ENCODE data around the gene PDC. TPM values are rescaled to one million over a fixed set of nuclear protein-coding genes. Genes with fewer than 3 reads are reported as not detected.

The PDC gene
- not detected in 2 replicates for total RNA-seq (2014; rRNA removed; shearing (Covaris generic))

- in situ Hi-C loops (cut with HindIII; ENCODE audit: low sequenced_read_pairs), result no loop called here
- DNase-seq (ENCODE audit: low spot score), result no peak
Measured at GRCh38 chr1:186461014-186461413, at the start of gene PDC. Gene PDC (minus strand): TSS chr1:186461114. CDS start chr1:186449459, 11,655 bp downstream.

GRCh38 chr1:186503190-186503589 is 42.3 kb upstream of the PDC start:
- in situ Hi-C loops (cut with HindIII; ENCODE audit: low sequenced_read_pairs), result no loop called here
- DNase-seq (ENCODE audit: low spot score), result no peak

GRCh38 chr1:186502087-186502486 is 41.2 kb upstream of the PDC start:
- DNase-seq (ENCODE audit: low spot score), result no peak
- in situ Hi-C loops (cut with HindIII; ENCODE audit: low sequenced_read_pairs), result no loop called here

GRCh38 chr1:186500804-186501203 is 39.9 kb upstream of the PDC start:
- DNase-seq (ENCODE audit: low spot score), result no peak
- in situ Hi-C loops (cut with HindIII; ENCODE audit: low sequenced_read_pairs), result no loop called here

- DNase-seq (ENCODE audit: low spot score), result no peak
- in situ Hi-C loops (cut with HindIII; ENCODE audit: low sequenced_read_pairs), result no loop called here
Measured at GRCh38 chr1:186499571-186499970, 38.7 kb upstream of the PDC start.

GRCh38 chr1:186498695-186499389 is 37.9 kb upstream of the PDC start:
- in situ Hi-C loops (cut with HindIII; ENCODE audit: low sequenced_read_pairs), result no loop called here
- no peak for DNase-seq (ENCODE audit: low spot score)

GRCh38 chr1:186498071-186498470 is 37.2 kb upstream of the PDC start:
- no peak for DNase-seq (ENCODE audit: low spot score)
- in situ Hi-C loops (cut with HindIII; ENCODE audit: low sequenced_read_pairs), result no loop called here

- in situ Hi-C loops (cut with HindIII; ENCODE audit: low sequenced_read_pairs), result no loop called here
- DNase-seq (ENCODE audit: low spot score), result no peak
Measured at GRCh38 chr1:186497651-186498050, 36.7 kb upstream of the PDC start.

GRCh38 chr1:186496171-186496851 is 35.4 kb upstream of the PDC start:
- no peak for DNase-seq (ENCODE audit: low spot score)
- in situ Hi-C loops (cut with HindIII; ENCODE audit: low sequenced_read_pairs), result no loop called here

- no peak for DNase-seq (ENCODE audit: low spot score)
- in situ Hi-C loops (cut with HindIII; ENCODE audit: low sequenced_read_pairs), result no loop called here
Measured at GRCh38 chr1:186494832-186495271, 33.9 kb upstream of the PDC start.

- in situ Hi-C loops (cut with HindIII; ENCODE audit: low sequenced_read_pairs), result no loop called here
- DNase-seq (ENCODE audit: low spot score), result no peak
Measured at GRCh38 chr1:186492531-186493291, 31.8 kb upstream of the PDC start.

- in situ Hi-C loops (cut with HindIII; ENCODE audit: low sequenced_read_pairs), result no loop called here
- no peak for DNase-seq (ENCODE audit: low spot score)
Measured at GRCh38 chr1:186491336-186491735, 30.4 kb upstream of the PDC start.

- no peak for DNase-seq (ENCODE audit: low spot score)
- in situ Hi-C loops (cut with HindIII; ENCODE audit: low sequenced_read_pairs), result no loop called here
Measured at GRCh38 chr1:186487163-186487562, 26.2 kb upstream of the PDC start.

GRCh38 chr1:186486061-186486460 is 25.1 kb upstream of the PDC start:
- in situ Hi-C loops (cut with HindIII; ENCODE audit: low sequenced_read_pairs), result no loop called here
- DNase-seq (ENCODE audit: low spot score), result no peak

- in situ Hi-C loops (cut with HindIII; ENCODE audit: low sequenced_read_pairs), result no loop called here
- DNase-seq (ENCODE audit: low spot score), result no peak
Measured at GRCh38 chr1:186483561-186483960, 22.6 kb upstream of the PDC start.

GRCh38 chr1:186482661-186483255 is 21.8 kb upstream of the PDC start:
- DNase-seq (ENCODE audit: low spot score), result peak; percentile 38
- in situ Hi-C loops (cut with HindIII; ENCODE audit: low sequenced_read_pairs), result no loop called here

GRCh38 chr1:186481303-186481888 is 20.5 kb upstream of the PDC start:
- DNase-seq (ENCODE audit: low spot score), result no peak
- in situ Hi-C loops (cut with HindIII; ENCODE audit: low sequenced_read_pairs), result no loop called here

- no peak for DNase-seq (ENCODE audit: low spot score)
- in situ Hi-C loops (cut with HindIII; ENCODE audit: low sequenced_read_pairs), result no loop called here
Measured at GRCh38 chr1:186479162-186479561, 18.2 kb upstream of the PDC start.

GRCh38 chr1:186476264-186477040 is 15.5 kb upstream of the PDC start:
- DNase-seq (ENCODE audit: low spot score), result no peak
- in situ Hi-C loops (cut with HindIII; ENCODE audit: low sequenced_read_pairs), result no loop called here

Data from G401 (cell line).